ENCODE data around the gene CYTL1. TPM values are rescaled to one million over a fixed set of nuclear protein-coding genes. Genes with fewer than 3 reads are reported as not detected.
"Not testable (repeated sequence)": the region's sequence is repeated elsewhere in the genome, so short reads cannot be mapped to it uniquely, and the experiment has no call there.

CYTL1 gene
- total RNA-seq, 4 donors from 2014 or later = 0.79 to 1.8 TPM; not detected in 2

DNA sequence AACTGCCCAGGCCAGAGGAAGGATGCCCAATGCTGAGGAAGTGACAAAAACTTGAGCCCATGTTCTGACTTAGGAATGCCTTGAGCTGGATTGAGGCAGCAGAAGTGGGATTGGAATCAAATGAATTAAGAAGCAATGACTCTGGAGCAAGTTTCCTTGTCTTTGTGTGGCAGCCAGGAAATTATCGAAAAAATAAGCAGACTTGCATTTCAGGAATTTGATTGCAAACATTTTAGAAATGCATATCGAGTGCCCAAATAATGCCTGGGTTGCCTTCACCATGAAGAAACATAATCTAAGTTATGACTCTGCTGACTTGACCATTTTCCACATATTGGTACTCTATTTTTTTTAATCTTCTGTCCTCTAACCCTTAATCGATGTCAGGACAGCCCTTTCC lies 9.5 kb downstream of the CYTL1 start:
- Histone ChIP-seq H3K27ac (no peak overlapping the region), H3K27me3 (peaks cover under 1% of the 10 kb centered on the region), H3K9me3 (no peaks in the 10 kb centered on the region), H3K4me1 (no peaks in the 10 kb centered on the region), H3K36me3 (no peaks in the 10 kb centered on the region), H3K4me3 (no peak overlapping the region)
- no peak for DNase-seq
- 81 to 90% methylated on average over 3 of the region's 3 CpGs for WGBS, 2 donors (ENCODE audit: low coverage in 1 of 2)
- in situ Hi-C loops (cut with MboI; ENCODE audit: low pct_ligation_motif_present in 1 of 4, low pct_unique_long_range_greater_than_20kb in 1 of 4, low sequenced_read_pairs in 3 of 4) (no loop called here), intact Hi-C loops (cut with DNase I; ENCODE audit: low total_unique reads) (no loop called here)
- TF ChIP-seq POLR2A (IDR thresholded peaks at IDR 0.05) (no peak), POLR2AphosphoS5 (IDR thresholded peaks at IDR 0.05) (no peak), EP300 (IDR thresholded peaks at IDR 0.05; ENCODE audit: low read depth) (no peak)
- TF ChIP-seq, protein P1, sequence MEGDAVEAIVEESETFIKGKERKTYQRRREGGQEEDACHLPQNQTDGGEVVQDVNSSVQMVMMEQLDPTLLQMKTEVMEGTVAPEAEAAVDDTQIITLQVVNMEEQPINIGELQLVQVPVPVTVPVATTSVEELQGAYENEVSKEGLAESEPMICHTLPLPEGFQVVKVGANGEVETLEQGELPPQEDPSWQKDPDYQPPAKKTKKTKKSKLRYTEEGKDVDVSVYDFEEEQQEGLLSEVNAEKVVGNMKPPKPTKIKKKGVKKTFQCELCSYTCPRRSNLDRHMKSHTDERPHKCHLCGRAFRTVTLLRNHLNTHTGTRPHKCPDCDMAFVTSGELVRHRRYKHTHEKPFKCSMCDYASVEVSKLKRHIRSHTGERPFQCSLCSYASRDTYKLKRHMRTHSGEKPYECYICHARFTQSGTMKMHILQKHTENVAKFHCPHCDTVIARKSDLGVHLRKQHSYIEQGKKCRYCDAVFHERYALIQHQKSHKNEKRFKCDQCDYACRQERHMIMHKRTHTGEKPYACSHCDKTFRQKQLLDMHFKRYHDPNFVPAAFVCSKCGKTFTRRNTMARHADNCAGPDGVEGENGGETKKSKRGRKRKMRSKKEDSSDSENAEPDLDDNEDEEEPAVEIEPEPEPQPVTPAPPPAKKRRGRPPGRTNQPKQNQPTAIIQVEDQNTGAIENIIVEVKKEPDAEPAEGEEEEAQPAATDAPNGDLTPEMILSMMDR (IDR thresholded peaks at IDR 0.05) = no peak

DNA sequence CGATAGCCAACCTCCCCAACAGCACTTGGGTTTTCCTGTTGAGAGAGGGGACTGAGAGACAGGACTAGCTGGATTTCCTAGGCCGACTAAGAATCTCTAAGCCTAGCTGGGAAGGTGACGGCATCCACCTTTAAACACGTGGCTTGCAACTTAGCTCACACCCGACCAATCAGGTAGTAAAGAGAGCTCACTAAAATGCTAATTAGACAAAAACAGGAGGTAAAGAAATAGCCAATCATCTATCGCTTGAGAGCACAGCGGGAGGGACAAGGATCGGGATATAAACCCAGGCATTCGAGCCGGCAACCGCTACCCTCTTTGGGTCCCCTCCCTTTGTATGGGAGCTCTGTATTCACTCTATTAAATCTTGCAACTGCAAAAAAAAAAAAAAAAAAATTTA lies 12.3 kb downstream of the CYTL1 start:
- intact Hi-C loops (cut with DNase I; ENCODE audit: low total_unique reads); H3K27me3 ChIP-seq; H3K36me3 ChIP-seq; H3K4me3 ChIP-seq; H3K4me1 ChIP-seq; DNase-seq; in situ Hi-C loops (cut with MboI; ENCODE audit: low pct_ligation_motif_present in 1 of 4, low pct_unique_long_range_greater_than_20kb in 1 of 4, low sequenced_read_pairs in 3 of 4); H3K27ac ChIP-seq; H3K9me3 ChIP-seq: not testable (repeated sequence)
- 84 to 85% methylated on average over 11 of the region's 11 CpGs for whole genome bisulfite sequencing, 2 donors (ENCODE audit: low coverage in 1 of 2)

DNA sequence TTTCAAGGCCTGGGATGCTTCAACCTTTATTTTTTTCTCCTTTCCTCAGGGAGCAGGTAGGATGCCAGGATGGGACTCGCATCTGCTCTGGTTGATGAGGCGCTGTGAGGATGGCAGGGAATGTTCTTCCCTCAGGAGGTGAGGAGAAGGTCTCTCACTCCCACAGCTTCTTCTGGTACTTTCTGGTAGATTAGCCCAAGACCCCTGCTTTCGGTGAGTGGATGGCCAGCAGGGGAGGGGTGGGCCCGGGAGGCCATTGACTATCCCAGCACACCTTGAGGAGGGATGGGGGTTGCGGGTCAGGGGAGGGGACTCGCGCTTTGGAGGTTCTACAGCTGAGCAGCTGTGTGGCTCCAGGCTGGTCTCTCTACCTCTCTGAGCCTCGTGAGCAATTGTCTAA lies 14.8 kb downstream of the CYTL1 start:
- no peaks in the 10 kb centered on the region for H3K4me1 ChIP-seq
- no peak for DNase-seq
- no peak overlapping the region for H3K4me3 ChIP-seq
- H3K9me3 ChIP-seq = no peaks in the 10 kb centered on the region
- 79% methylated on average over 5 of the region's 8 CpGs; no CpG with 5 or more reads in 1 of the 2 donors for WGBS, 2 donors (ENCODE audit: low coverage in 1 of 2)
- in situ Hi-C loops (cut with MboI; ENCODE audit: low pct_ligation_motif_present in 1 of 4, low pct_unique_long_range_greater_than_20kb in 1 of 4, low sequenced_read_pairs in 3 of 4) = no loop called here
- H3K27me3 ChIP-seq = peaks cover 3% of the 10 kb centered on the region
- no peaks in the 10 kb centered on the region for H3K36me3 ChIP-seq
- intact Hi-C loops (cut with DNase I; ENCODE audit: low total_unique reads) = no loop called here
- TF ChIP-seq POLR2AphosphoS5 (IDR thresholded peaks at IDR 0.05) = no peak
- TF ChIP-seq, protein P1 (IDR thresholded peaks at IDR 0.05) = no peak
- TF ChIP-seq POLR2A (IDR thresholded peaks at IDR 0.05) = no peak
- no peak for TF ChIP-seq EP300 (IDR thresholded peaks at IDR 0.05; ENCODE audit: low read depth)
- no peak overlapping the region for H3K27ac ChIP-seq

DNA sequence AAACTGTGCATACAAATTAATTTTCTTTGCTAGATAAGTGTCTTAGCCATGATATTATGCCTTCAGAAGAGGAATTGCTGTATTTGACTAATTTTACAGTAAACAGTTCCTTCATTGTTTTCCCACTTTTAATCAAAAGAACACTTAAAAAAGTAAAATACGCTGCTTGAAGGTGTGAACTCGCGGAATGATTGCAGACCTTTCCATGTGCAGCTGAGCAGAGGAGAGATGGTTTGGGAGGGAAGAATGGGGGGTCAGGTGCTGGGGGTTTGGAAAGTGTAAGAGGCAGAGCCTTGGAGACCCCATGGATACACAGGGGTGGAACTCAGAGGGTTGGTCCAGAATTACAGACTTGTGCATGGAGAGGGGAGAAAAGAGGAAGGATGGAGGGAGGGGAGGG lies 15.3 kb downstream of the CYTL1 start:
- Histone ChIP-seq H3K4me1 (no peaks in the 10 kb centered on the region), H3K9me3 (no peaks in the 10 kb centered on the region), H3K36me3 (no peaks in the 10 kb centered on the region), H3K27ac (no peak overlapping the region), H3K4me3 (no peak overlapping the region), H3K27me3 (peaks cover 3% of the 10 kb centered on the region)
- no peak for DNase-seq
- intact Hi-C loops (cut with DNase I; ENCODE audit: low total_unique reads) (no loop called here), in situ Hi-C loops (cut with MboI; ENCODE audit: low pct_ligation_motif_present in 1 of 4, low pct_unique_long_range_greater_than_20kb in 1 of 4, low sequenced_read_pairs in 3 of 4) (no loop called here)
- TF ChIP-seq POLR2A (IDR thresholded peaks at IDR 0.05) = no peak
- WGBS, 2 donors (ENCODE audit: low coverage in 1 of 2) = 88 to 96% methylated on average over 3 of the region's 3 CpGs

DNA sequence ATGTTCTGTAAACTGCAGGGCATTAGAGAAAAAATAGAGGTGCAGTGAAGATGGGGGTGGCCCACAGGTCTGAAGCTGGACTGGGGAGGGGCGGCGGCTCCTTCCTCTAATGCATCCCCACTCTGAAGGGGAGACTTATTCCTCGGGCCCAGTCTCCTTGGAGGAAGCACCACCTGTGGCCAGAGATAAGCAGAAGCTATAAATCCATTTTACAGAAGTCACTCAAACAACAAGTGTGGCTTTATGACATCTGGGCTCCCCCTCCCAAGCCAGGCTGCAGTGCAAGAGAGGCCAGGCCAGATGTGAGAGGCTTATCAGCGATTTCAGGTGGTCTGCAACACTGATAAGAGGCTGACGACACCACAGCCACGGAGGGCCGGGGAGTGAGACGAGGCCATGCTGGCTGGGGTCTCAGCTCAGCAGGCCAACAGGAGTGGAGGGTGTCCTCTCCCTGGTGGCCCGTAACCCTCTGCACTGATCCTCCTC lies 15.8 kb downstream of the CYTL1 start:
- 53 to 66% methylated on average over 3 to 9 of the region's 9 CpGs for WGBS, 2 donors (ENCODE audit: low coverage in 1 of 2)
- in situ Hi-C loops (cut with MboI; ENCODE audit: low pct_ligation_motif_present in 1 of 4, low pct_unique_long_range_greater_than_20kb in 1 of 4, low sequenced_read_pairs in 3 of 4) (no loop called here), intact Hi-C loops (cut with DNase I; ENCODE audit: low total_unique reads) (no loop called here)
- no peaks in the 10 kb centered on the region for H3K4me1 ChIP-seq
- no peak for DNase-seq
- H3K27me3 ChIP-seq = peaks cover 3% of the 10 kb centered on the region
- H3K9me3 ChIP-seq = no peaks in the 10 kb centered on the region
- TF ChIP-seq POLR2AphosphoS5 (IDR thresholded peaks at IDR 0.05) = no peak
- TF ChIP-seq EP300 (IDR thresholded peaks at IDR 0.05; ENCODE audit: low read depth) = no peak
- no peak for TF ChIP-seq POLR2A (IDR thresholded peaks at IDR 0.05)
- TF ChIP-seq, protein P1 (IDR thresholded peaks at IDR 0.05) = no peak
- H3K36me3 ChIP-seq = no peaks in the 10 kb centered on the region
- H3K27ac ChIP-seq = no peak overlapping the region
- H3K4me3 ChIP-seq = no peak overlapping the region

DNA sequence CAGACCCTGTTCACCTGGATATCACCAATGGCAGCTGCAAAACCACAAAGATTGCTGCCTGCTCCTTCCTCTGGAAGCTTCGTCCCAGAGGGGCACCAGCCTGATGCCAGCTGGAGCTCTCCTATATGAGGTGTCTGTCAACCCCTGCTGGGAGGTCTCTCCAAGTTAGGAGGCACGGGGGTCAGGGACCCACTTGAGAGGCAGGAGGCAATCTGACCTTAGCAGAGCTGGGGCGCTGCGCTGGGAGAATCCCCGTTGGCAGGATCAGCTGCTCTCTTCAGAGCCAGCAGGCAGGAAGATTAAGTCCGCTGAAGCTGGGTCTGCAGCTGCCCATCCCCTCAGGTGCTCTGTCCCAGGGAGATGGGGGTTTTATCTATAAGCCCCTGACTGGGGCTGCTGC lies 17.6 kb downstream of the CYTL1 start:
- H3K27me3 ChIP-seq; in situ Hi-C loops (cut with MboI; ENCODE audit: low pct_ligation_motif_present in 1 of 4, low pct_unique_long_range_greater_than_20kb in 1 of 4, low sequenced_read_pairs in 3 of 4); H3K4me3 ChIP-seq; H3K4me1 ChIP-seq; H3K9me3 ChIP-seq; H3K27ac ChIP-seq; H3K36me3 ChIP-seq; DNase-seq: not testable (repeated sequence)
- intact Hi-C loops (cut with DNase I; ENCODE audit: low total_unique reads) = loop anchor here (2.0 kb wide), 1 partner anchor 67 kb away; no protein-coding TSS in a partner anchor
- 76% methylated on average over 5 of the region's 6 CpGs; no CpG with 5 or more reads in 1 of the 2 donors for WGBS, 2 donors (ENCODE audit: low coverage in 1 of 2)

DNA sequence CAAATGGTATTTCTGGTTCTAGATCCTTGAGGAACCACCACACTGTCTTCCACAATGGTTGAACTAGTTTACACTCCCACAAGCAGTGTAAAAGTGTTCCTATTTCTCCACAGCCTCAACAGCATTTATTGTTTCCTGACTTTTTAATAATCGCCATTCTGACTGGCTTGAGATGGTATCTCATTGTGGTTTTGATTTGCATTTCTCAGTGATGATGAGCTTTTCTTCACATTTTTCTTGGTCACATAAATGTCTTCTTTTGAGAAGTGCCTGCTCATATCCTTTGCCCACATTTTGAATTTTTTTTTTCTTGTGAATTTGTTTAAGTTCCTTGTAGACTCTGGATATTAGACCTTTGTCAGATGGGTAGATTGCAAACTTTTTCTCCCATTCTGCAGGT lies 22.3 kb downstream of the CYTL1 start:
- intact Hi-C loops (cut with DNase I; ENCODE audit: low total_unique reads) = loop anchor here (10.0 kb wide), 1 partner anchor 148 kb away; no protein-coding TSS in a partner anchor
- not testable (repeated sequence) for H3K27ac ChIP-seq, H3K27me3 ChIP-seq, H3K4me1 ChIP-seq, H3K9me3 ChIP-seq, DNase-seq, H3K36me3 ChIP-seq, H3K4me3 ChIP-seq
- WGBS, 2 donors (ENCODE audit: low coverage in 1 of 2) = 68 to 75% methylated on average over 1 of the region's 1 CpG
- in situ Hi-C loops (cut with MboI; ENCODE audit: low pct_ligation_motif_present in 1 of 4, low pct_unique_long_range_greater_than_20kb in 1 of 4, low sequenced_read_pairs in 3 of 4) = loop anchor here in 1 of 4 donors (25.0 kb wide), 1 partner anchor 815 kb away; no protein-coding TSS in a partner anchor
